MM.1S (cell line): ENCODE data around the gene CABLES2.

Experiments used
- CTCF ChIP-seq: fragments of 300-600 bp; sonication (generic); IDR thresholded peaks from 2 replicates; pipeline ENCODE4 v1.5.1; 2016; ENCODE audit warnings: antibody characterized with exemption, low read length, mixed read lengths
- EZH2phosphoT487 ChIP-seq: fragments of 300-600 bp; sonication (generic); IDR thresholded peaks from 2 replicates; pipeline ENCODE4 v1.6.1; 2018; ENCODE audit warnings: antibody characterized with exemption, low read length

- TF ChIP-seq CTCF (no peak), EZH2phosphoT487 (no peak)
Observed at GRCh38 chr20:62419759-62420158, 12.7 kb upstream of the CABLES2 start.
